GM13976 (cell line): ENCODE measurements around the gene RAPSN.

ENCODE experiments used
- DNase-seq: peaks from one replicate; pipeline ENCODE4 v3.0.0; 2012; ENCODE audit warnings: low spot score
- in situ Hi-C: fragments of 300-500 bp; cut with MboI; formaldehyde crosslinking; loops from one replicate; pipeline ENCODE4 v1.12.0; 2022; ENCODE audit warnings: low sequenced_read_pairs, mixed read lengths, inconsistent platforms; ENCODE audit not compliant: unreplicated experiment
- TF ChIP-seq, protein P1 (sequence below): IDR thresholded peaks from 2 replicates; pipeline ENCODE4 v1.5.1; 2012; ENCODE audit warnings: borderline replicate concordance, mild to moderate bottlenecking; ENCODE audit not compliant: insufficient read depth; ENCODE audit errors: extremely low read depth, missing control alignments, control extremely low read depth

Gene RAPSN

GRCh38 chr11:47433157-47433556 lies 15.8 kb downstream of the RAPSN start:
- TF ChIP-seq, protein P1, sequence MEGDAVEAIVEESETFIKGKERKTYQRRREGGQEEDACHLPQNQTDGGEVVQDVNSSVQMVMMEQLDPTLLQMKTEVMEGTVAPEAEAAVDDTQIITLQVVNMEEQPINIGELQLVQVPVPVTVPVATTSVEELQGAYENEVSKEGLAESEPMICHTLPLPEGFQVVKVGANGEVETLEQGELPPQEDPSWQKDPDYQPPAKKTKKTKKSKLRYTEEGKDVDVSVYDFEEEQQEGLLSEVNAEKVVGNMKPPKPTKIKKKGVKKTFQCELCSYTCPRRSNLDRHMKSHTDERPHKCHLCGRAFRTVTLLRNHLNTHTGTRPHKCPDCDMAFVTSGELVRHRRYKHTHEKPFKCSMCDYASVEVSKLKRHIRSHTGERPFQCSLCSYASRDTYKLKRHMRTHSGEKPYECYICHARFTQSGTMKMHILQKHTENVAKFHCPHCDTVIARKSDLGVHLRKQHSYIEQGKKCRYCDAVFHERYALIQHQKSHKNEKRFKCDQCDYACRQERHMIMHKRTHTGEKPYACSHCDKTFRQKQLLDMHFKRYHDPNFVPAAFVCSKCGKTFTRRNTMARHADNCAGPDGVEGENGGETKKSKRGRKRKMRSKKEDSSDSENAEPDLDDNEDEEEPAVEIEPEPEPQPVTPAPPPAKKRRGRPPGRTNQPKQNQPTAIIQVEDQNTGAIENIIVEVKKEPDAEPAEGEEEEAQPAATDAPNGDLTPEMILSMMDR = no peak
- DNase-seq = no peak
- in situ Hi-C loops = no loop called here

DNA sequence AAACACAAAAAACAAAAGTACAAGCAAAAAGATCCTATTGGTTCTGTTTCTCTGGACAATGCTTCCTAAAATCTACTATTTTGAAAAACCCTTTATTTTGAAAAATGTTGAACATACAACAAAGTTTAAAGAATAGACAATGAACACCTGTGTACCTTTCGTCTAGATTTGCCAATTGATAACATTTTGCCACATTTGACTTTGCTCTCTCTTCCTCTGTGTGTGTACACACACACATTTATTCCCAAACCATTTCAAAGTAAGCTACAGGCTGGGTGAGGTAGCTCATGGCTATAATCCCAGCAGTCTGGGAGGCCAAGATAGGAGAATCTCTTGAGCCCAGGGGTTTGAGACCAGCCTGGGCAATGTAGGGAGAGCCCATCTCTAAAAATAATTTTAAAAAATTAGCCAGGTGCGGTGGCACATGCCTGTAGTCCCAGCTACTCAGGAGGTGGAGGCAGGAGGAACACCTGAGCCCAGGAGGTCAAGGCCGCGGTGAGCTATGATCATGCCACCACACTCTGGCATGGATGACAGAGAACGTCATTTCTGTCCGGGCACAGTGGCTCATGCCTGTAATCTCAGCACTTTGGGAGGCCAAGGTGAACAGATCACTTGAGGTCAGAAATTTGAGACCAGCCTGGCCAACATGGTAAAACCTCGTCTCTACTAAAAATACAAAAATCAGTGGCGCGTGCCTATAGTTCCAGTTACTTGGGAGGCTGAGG lies 17.4 kb downstream of the RAPSN start:
- in situ Hi-C loops = no loop called here
- TF ChIP-seq, protein P1 = no peak
- no peak for DNase-seq

- TF ChIP-seq, protein P1 = no peak
- in situ Hi-C loops = no loop called here
- DNase-seq = no peak
Observed at GRCh38 chr11:47430524-47430923, 18.4 kb downstream of the RAPSN start.

DNA sequence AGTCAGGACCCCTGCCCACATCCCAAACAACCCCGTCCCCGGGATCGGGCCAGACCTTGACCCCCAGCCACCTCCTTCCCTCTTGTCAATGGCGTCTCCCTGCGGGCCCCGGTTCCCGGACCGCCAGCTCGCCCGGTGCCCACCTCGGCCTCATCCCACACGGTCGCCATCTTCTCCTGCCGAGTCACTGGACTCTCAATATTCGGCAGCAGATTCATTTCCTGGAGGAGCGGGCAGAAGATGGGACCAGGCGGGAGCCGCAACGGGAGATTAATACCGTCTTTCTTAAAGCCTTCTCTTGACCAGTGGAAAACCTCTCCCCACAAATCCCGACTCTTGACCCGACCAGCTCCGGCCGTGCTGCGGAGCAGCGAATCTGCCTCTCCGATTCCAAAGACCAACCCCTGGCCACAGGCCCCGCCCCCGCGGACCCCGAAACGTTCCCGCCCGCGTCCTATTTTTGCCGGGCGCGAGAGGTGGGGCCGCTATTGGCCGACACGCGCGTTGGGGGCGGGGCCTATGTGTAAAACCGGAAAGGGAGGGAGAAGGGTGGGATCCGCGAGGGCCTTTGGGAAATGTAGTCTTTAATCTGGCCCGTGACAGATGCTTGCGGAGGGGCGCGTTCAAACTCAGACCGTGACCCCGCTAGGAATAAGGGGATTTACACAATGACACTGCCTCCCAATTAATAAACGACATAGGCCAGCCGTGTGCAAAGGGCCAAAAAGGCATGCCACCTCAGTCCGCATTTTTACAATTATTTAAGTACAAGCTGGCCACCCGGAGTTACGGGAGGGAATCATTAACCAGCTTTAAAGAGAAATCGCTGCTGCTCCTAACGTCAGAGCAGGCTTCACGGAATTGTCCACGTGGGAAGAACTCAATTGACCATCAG lies 22.6 kb downstream of the RAPSN start, which contains the start of gene PSMC3:
TSS of gene PSMC3 (minus strand) at position 378 of the 895 bp plus-strand sequence. CDS start at position 218, 160 bp downstream.
- TF ChIP-seq, protein P1 = no peak
- peak; percentile 98 for DNase-seq
- in situ Hi-C loops = no loop called here

DNA sequence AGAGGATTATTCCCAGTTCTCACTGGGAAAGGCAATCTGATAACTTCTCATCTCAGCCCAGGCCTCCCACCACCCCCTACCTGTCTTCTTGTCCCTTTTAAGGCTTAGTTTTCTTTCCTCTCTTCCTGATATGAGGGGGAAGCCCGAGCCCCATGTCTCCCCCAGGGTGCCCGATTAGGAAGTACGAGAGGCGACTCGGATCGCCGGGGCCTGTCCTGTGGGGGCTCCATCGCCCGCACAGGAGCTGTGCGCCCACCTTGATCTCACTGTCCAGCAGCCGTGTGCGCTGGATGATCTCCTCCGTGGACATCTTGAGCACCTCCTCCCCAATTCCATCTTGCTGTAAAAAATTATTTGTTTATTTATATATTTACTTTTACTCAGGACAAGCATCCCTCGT lies 23.3 kb downstream of the RAPSN start:
- TF ChIP-seq, protein P1 = no peak
- no peak for DNase-seq
- in situ Hi-C loops = no loop called here

GRCh38 chr11:47418454-47419259 lies 30.3 kb downstream of the RAPSN start:
- in situ Hi-C loops = no loop called here
- no peak for DNase-seq
- TF ChIP-seq, protein P1 = no peak
